DMS153 treated with DMSO at 0.1 percent for 48 hours (cell line): ENCODE results near the gene SMG5.
"Not testable (repeated sequence)": the region's sequence is repeated elsewhere in the genome, so short reads cannot be mapped to it uniquely, and the experiment has no call there.

ENCODE experiments used
- DNase-seq: peaks from one replicate; lab custom pipeline; 2025; ENCODE audit not compliant: unreplicated experiment; lab: John Stamatoyannopoulos, UW

SMG5 gene

GRCh38 chr1:156282479-156283222 lies at the start of gene SMG5:
Gene SMG5 (minus strand): TSS chr1:156282825. CDS start chr1:156282680, 145 bp downstream.
- peak; percentile 100 for DNase-seq

- not testable (repeated sequence) for DNase-seq
Measured at GRCh38 chr1:156323179-156323578, 40.6 kb upstream of the SMG5 start.

DNA sequence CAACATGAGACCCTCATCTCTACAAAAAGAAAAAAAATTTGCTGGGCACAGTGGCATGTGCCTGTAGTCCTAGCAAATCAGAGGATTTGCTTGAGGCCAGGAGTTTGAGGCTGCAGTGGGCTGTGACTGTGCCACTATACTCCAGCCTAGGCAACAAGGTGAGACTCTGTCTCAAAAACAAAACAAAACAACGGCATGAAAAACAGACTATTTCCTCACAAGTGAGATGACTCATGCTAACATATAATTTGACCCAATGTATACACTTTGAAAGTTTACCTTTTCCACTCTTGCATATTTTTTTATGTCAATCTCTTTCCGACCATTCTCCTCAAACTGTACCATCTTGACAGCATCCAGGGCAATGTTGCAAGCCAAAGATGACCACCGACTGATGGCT lies 37.9 kb upstream of the SMG5 start:
- DNase-seq: no peak

GRCh38 chr1:156319664-156320063 lies 37.0 kb upstream of the SMG5 start:
- DNase-seq: no peak

DNA sequence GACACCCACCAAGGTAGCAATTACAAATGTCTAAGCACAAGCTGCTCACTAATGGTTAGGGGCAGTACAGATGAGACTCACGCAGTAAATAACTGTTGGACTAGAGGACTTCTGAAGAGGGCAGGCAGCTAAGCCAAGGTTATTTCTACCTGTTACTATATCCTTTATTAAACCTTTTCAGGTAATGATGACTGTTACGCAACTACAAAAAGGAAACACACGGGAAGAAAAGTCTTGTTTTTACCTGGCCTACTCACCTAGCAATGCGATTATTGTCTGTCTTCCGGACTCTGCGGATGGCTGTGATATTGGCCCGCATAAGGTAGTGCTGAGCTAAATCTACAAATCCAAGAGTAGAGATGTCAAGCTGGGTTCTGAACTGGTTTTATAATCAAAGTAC lies 34.3 kb upstream of the SMG5 start:
- DNase-seq: no peak

DNA sequence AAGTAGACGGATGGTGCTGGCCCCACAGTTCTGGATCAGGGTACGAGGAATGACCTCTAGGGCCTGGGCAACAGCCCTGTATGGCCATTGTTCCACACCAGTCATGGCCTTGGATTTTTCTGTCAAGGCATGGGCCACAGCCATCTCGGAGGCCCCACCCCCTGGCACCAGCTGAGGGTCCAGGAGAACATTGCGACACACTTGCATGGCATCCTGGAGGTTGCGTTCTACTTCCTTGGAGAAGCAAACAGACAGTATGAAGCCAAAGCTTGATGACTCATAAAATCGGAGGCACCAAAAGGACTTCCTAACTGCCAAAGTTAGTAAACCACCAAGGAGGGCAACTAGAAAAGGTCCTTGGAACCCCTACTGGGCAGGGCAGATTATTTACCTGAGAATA lies 28.3 kb upstream of the SMG5 start:
- no peak for DNase-seq

DNA sequence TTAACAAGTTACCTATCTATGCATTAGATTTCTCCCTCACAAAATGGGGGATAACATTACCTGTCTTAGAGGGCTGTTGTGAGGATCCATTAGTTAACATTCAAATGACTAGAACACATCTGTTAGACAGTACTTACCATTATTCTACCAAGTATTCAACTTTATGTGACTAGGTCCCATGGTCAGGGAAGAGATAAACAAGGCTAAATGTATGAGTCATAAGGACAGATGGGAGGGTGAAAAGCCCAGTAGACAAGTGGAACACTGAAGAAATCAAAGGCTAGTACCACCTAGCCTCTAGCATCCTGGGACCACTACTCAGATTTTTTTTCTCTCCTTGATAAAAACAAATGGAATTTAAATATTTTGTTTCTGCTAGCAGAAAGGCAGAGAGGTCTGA lies 25.5 kb upstream of the SMG5 start:
- DNase-seq: no peak

DNA sequence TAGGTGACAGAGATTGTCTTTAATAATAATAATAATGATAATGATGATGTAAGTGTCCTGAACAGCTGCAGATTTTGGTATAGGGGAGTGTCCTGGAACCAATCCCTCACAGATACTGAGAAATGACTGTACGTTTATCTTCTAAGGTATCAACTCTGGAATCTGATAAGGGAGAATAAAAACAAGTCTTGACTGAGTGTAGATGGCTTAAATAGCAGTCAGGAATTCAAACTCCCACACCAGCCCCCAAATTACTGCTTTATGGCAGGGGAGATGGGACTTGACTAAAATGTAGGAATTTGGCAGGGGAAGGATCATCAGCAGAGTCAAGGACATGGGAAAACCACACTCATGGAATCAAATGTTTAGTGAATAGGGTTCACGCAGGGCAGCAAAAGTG lies 22.6 kb upstream of the SMG5 start:
- DNase-seq: no peak

DNA sequence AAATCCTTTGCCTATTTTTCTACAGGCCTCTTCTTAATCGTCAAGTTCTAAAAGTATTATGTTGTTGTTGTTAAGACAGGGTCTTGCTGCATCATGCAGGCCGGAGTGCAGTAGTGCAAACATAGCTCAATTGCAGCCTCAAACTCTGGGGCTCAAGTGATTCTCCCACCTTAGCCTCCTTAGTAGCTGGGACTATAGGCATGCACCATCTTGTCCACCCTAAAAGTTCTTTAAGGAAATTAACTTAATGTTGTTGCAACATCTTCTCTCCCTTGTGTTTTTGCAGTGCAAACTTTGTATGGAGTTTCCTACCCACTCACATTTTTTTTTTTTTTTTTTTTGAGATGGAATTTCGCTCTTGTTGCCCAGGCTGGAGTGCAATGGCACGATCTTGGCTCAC lies 20.6 kb upstream of the SMG5 start:
- no peak for DNase-seq

DNA sequence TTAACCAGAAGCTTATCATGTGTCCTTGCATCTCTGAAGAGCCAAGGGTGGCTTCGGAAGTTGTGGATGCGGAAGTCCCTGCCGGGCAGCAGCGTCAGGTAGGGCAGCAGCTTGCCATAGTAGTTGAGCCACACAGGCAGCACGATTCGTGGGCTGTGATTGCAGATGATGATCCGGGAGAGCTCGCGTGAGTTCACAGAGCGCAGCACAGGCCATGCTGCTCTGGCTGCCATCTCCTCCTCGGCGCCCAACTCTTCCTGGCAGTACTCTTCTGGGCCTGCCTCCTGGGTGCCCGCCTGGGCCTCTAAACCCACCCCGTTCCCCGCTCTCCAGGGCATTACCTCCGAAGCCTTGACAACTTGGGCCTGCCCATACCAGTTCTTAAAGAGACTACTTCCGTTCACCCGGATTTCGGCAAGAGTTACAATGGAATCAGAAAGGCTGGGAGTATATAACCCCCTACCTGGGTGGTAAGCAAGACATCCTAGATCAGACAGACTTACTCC lies 16.3 kb upstream of the SMG5 start, which contains the start of gene VHLL:
Gene VHLL, minus strand, starts transcription at position 456 of the 506 bp plus-strand sequence. Its CDS starts 118 bp downstream, at position 338.
- no peak for DNase-seq

- peak; percentile 65 for DNase-seq
Measured at GRCh38 chr1:156295391-156295947, 12.8 kb upstream of the SMG5 start, which contains the start of gene GLMP. Gene GLMP (minus strand): TSS chr1:156295679. CDS start chr1:156295645, 34 bp downstream.

GRCh38 chr1:156293895-156294294 lies 11.3 kb upstream of the SMG5 start:
- no peak for DNase-seq

- no peak for DNase-seq
Measured at GRCh38 chr1:156293098-156293434, 10.4 kb upstream of the SMG5 start.

DNA sequence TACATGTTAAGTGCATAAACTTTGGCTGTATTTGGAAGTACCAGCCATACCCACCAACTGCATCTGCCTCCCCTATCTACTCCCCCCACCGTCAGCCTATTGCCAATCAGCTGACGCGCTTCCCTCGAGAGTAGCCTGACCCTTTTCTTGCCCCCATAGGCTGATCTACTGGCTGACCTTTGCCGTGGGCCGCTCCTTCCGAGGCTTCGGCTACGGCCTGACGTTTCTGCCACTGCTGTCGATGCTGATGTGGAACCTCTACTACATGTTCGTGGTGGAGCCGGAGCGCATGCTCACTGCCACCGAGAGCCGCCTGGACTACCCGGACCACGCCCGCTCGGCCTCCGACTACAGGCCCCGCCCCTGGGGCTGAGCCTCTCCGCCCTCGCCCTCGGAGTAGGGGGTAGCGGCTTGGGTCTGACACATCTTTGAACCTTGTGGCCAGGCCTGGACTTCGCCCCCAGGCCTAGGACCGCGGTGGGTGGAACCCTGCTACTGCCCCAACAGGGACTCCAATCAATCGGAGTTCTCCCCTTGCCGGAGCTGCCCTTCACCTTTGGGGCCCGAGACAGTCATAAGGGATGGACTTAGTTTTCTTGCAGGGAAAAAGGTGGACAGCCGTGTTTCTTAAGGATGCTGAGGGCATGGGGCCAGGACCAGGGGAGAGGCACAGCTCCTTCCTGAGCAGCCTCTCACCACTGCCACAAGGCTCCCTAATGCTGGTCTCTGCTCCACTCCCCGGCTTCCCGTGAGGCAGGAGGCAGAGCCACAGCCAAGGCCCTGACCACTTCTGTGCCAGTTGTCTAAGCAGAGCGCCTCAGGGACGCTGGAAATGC lies 8.8 kb upstream of the SMG5 start:
- DNase-seq: peak; percentile 88

DNA sequence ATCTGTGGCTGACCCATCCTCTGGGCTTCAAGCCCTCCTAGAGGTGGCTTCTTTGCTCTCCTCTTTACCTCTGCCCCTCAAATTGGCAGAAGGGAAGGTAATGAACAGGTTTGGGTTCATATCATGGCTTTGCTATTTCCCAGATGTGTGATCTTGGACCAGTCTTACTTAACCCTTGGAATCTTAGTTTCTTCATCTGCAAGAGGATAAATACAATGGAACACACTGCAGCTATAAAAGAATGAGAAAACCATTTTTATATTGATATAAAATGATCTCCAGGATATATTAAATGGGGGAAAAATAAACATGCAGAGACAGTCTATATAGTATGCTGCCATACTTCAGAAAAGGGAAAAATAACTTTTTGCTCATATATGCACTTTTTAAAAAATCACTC lies 7.2 kb upstream of the SMG5 start:
- no peak for DNase-seq

GRCh38 chr1:156286061-156286460 lies 3.4 kb upstream of the SMG5 start:
- no peak for DNase-seq

- no peak for DNase-seq
Measured at GRCh38 chr1:156285437-156285836, 2.8 kb upstream of the SMG5 start.

GRCh38 chr1:156284757-156285156 lies 2.1 kb upstream of the SMG5 start:
- no peak for DNase-seq

DNA sequence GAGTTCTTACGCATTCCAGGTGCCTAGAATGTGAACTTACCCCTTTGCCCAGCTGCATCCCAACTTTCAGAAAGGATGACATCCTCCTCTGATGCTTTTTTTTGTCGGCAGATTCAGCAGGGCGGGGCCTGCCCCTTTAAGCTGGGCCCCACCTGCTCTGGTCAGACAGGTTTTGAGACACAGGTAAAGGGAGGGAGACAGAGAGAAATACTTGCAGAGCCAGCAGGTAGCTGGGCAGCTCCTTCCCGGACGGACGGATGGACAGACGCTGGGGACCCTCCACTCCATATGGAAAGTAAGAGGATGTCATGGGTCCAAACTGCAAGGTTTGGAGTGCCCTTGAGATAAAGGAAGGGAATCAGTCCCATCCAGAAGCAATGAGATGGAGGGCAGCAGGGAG lies 1.5 kb upstream of the SMG5 start, which contains the start of gene TMEM79:
Gene TMEM79, plus strand, starts transcription at position 214 of the 400 bp plus-strand sequence. CDS start 902 bp downstream, outside the sequence.
- no peak for DNase-seq

- no peak for DNase-seq
Measured at GRCh38 chr1:156283521-156283920, 896 bp upstream of the SMG5 start.

DNA sequence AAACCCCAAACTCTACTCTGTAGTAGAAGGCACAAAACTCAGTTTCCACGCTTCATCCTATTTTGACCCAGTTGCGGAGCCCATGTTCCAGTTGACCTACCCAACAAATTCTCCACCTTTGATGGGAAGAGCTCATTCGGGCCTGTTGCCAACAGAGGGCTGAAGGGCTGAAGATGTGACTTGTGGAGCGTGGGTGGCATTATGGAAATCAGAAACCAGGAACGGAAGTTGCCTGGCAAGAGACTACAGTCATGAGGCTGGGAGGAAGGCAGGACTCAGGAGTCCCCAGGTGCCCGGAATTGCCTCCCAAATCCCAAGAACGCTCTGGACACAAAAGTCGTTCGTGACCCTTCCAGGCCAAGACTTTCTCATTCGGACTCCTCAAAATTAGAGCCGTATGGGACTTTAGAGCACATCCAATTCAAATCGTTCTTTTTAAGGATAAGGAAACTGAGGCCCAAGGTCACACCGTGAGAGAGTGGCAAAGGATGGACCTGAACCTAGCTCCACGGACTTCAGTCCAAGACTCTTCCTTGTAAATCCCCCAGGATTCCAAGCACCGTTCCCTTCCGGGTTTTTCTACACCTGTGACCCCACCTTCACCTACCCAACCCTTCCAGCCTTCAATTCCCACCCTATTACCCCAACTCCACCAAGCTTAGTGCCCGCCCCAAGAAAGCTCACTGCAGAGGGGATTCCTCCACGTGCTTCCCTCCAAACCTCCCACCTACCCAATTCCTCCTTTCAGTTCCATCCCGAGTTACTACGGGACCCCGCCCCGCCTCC lies 739 bp downstream of the SMG5 start:
- DNase-seq: peak; percentile 50
